GM21515 (cell line): ENCODE measurements around the gene THSD4.

Experiments used
- ATAC-seq: cut with Tn5 transposase; IDR thresholded peaks from one replicate; pipeline ENCODE4 v1.9.1; 2021; ENCODE audit not compliant: unreplicated experiment

THSD4 gene

GRCh38 chr15:71813723-71814470 lies 698.6 kb downstream of the THSD4 start:
- no peak for ATAC-seq

- no peak for ATAC-seq
These were observed 700.0 kb downstream of the THSD4 start for GRCh38 chr15:71815301-71815700.

- ATAC-seq = no peak
These were observed 702.1 kb downstream of the THSD4 start for GRCh38 chr15:71817351-71817750.

GRCh38 chr15:71820127-71820526 lies 704.9 kb downstream of the THSD4 start:
- no peak for ATAC-seq

GRCh38 chr15:71821547-71822129 lies 706.4 kb downstream of the THSD4 start:
- no peak for ATAC-seq

- no peak for ATAC-seq
These were observed 707.8 kb downstream of the THSD4 start for GRCh38 chr15:71822890-71823630.

GRCh38 chr15:71823801-71824200 lies 708.5 kb downstream of the THSD4 start:
- no peak for ATAC-seq

GRCh38 chr15:71825021-71825730 lies 709.9 kb downstream of the THSD4 start:
- ATAC-seq = no peak

- ATAC-seq = no peak
These were observed 710.9 kb downstream of the THSD4 start for GRCh38 chr15:71826196-71826595.

- no peak for ATAC-seq
These were observed 715.7 kb downstream of the THSD4 start for GRCh38 chr15:71830981-71831380.
